Measurements from ENCODE around the gene LRRC43. TPM values are rescaled to one million over a fixed set of nuclear protein-coding genes. Genes with fewer than 3 reads are reported as not detected.
"Not testable (repeated sequence)": the region's sequence is repeated elsewhere in the genome, so short reads cannot be mapped to it uniquely, and the experiment has no call there.

The LRRC43 gene
- total RNA-seq, 1 donor from 2014 or later = not detected

- no peak for DNase-seq (ENCODE audit: low read depth)
These were observed 27.2 kb upstream of the LRRC43 start for GRCh38 chr12:122155705-122156104.

- no peak for DNase-seq (ENCODE audit: low read depth)
These were observed 24.1 kb upstream of the LRRC43 start for GRCh38 chr12:122158700-122159285.

GRCh38 chr12:122159882-122160281, 23.0 kb upstream of the LRRC43 start:
- DNase-seq (ENCODE audit: low read depth) = no peak

GRCh38 chr12:122160761-122161160, 22.2 kb upstream of the LRRC43 start:
- DNase-seq (ENCODE audit: low read depth) = no peak

- no peak for DNase-seq (ENCODE audit: low read depth)
These were observed 21.2 kb upstream of the LRRC43 start for GRCh38 chr12:122161682-122162081.

GRCh38 chr12:122162976-122163375, 19.9 kb upstream of the LRRC43 start:
- DNase-seq (ENCODE audit: low read depth) = no peak

- DNase-seq (ENCODE audit: low read depth) = no peak
These were observed 16.2 kb upstream of the LRRC43 start for GRCh38 chr12:122166422-122167349.

GRCh38 chr12:122167356-122167925, 15.5 kb upstream of the LRRC43 start:
- no peak for DNase-seq (ENCODE audit: low read depth)

- no peak for DNase-seq (ENCODE audit: low read depth)
These were observed 14.4 kb upstream of the LRRC43 start for GRCh38 chr12:122168492-122168891.

- no peak for DNase-seq (ENCODE audit: low read depth)
These were observed 11.5 kb upstream of the LRRC43 start for GRCh38 chr12:122171399-122171798.

- peak; percentile 41 for DNase-seq (ENCODE audit: low read depth)
These were observed 10.5 kb upstream of the LRRC43 start for GRCh38 chr12:122172262-122172939.

GRCh38 chr12:122174155-122174845, 8.6 kb upstream of the LRRC43 start, which contains the start of gene IL31:
Gene IL31 (minus strand): TSS chr12:122174221. CDS start chr12:122174172, 49 bp downstream.
- no peak for DNase-seq (ENCODE audit: low read depth)

- DNase-seq (ENCODE audit: low read depth) = not testable (repeated sequence)
These were observed 6.5 kb upstream of the LRRC43 start for GRCh38 chr12:122176473-122176872.

- no peak for DNase-seq (ENCODE audit: low read depth)
These were observed 641 bp downstream of the LRRC43 start for GRCh38 chr12:122183588-122183940.

GRCh38 chr12:122184517-122184916, 1.6 kb downstream of the LRRC43 start:
- no peak for DNase-seq (ENCODE audit: low read depth)

- DNase-seq (ENCODE audit: low read depth) = no peak
These were observed 2.2 kb downstream of the LRRC43 start for GRCh38 chr12:122185079-122185478.

GRCh38 chr12:122185494-122186082, 2.7 kb downstream of the LRRC43 start:
- no peak for DNase-seq (ENCODE audit: low read depth)

GRCh38 chr12:122187466-122187865, 4.5 kb downstream of the LRRC43 start:
- no peak for DNase-seq (ENCODE audit: low read depth)

GRCh38 chr12:122189626-122190475, 6.9 kb downstream of the LRRC43 start:
- DNase-seq (ENCODE audit: low read depth) = no peak

Measured in myocyte (in vitro differentiated cells).